HG02885 (cell line): Measurements from ENCODE around the gene AGAP1.

ENCODE experiments used
- ATAC-seq: cut with Tn5 transposase; IDR thresholded peaks from one replicate; pipeline ENCODE4 v1.9.1; 2021; ENCODE audit warnings: mild to moderate bottlenecking; ENCODE audit not compliant: unreplicated experiment, poor library complexity

Gene AGAP1

GRCh38 chr2:235909358-235909757 is 415.5 kb downstream of the AGAP1 start:
- ATAC-seq = no peak

DNA sequence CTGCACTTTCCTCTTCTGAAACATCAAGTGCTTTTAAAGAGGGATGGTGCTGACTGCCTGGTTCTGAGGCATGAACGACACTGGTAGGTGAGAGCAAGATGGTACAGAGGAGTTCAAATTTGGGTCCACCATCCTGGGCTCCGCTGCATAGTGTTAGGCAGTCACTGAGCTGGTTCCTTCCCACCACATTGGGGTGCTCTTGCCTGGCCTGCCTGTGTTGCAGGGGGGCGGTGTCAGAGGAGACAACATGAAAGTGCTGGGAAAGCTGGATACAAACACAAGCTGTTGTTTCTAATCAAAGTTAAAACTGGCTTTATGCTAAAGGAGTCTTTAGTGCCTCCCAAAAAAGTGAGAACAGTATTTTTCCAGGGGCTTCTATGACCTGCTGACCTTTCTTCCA is 416.2 kb downstream of the AGAP1 start:
- ATAC-seq = no peak

DNA sequence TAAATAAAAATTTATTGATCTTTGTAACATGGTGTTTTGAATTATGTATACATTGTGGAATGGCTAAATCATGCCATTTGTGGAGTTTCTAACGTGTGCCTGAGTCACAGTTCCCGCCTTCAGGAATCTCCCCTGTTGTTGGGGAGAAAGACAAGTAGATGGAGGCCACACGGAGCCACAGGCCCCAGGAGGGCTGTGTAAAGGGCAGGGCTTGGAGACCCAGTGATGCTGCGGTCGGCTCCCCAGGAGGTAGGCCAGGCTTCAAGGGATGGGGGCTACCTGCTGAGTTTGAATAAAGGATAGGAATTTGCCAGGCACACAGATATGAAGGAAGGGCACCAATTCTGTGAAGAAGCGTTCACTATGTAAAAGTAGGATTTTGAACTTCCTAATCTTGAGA is 417.3 kb downstream of the AGAP1 start:
- no peak for ATAC-seq

- no peak for ATAC-seq
Measured at GRCh38 chr2:235911633-235912233, 417.9 kb downstream of the AGAP1 start.

DNA sequence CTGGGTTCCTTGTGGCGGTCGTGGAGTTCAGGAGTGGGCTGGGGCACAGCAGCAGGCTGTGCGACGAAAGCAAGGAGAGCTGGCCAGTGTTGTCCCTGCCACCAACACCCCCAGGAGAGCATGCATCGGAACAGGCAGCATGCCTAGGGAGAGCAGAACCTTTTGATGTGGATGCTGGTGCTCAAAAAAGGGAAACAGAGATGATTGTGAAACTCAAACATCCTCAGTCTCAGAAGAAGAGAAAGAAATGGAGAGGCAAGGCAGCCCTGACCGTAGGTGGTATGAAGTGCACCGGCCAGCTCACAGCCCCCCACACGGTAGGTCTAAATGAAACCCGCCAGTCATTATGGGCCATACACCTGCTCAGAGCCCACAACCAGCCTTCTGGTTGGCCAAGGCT is 420.9 kb downstream of the AGAP1 start:
- ATAC-seq = no peak

DNA sequence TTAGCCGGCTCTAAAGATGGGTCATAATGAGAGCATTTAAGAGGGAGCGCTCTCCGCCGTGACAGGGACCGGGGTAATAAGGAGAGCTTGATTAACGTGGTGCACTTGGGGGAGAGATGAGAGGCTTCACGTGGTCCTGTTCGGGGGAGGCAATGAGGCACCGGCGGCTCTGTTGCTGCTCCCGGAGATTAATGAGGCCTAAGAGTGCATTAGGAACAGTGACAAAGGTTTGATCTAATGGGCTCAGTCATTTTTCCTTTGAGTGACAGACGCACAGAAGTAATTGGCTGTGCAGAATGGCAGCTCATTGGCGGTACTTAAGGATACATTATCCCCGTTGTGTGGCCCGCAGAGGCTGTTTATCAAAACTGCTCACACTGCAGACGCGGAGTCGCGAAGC is 423.7 kb downstream of the AGAP1 start:
- ATAC-seq = no peak

DNA sequence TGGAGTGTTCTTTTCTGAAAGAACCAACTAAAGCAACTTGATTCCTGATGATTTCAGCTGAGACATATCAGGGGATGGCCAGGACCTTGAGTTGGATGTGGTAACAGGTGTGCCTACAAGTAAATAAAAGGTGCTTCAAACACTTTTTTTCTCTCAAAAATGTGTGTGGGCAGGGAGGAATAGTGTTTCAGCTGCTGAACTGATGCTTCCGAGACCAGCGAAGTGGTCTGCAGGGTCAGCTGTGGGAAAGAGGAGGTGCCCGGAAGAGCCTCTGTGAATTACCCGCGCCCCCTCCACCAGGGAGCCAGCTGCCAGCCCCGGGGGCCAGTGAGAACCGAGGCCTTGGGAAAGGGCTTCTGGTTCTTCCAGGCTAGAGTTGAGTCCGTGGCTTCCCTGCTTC is 425.0 kb downstream of the AGAP1 start:
- ATAC-seq = no peak

DNA sequence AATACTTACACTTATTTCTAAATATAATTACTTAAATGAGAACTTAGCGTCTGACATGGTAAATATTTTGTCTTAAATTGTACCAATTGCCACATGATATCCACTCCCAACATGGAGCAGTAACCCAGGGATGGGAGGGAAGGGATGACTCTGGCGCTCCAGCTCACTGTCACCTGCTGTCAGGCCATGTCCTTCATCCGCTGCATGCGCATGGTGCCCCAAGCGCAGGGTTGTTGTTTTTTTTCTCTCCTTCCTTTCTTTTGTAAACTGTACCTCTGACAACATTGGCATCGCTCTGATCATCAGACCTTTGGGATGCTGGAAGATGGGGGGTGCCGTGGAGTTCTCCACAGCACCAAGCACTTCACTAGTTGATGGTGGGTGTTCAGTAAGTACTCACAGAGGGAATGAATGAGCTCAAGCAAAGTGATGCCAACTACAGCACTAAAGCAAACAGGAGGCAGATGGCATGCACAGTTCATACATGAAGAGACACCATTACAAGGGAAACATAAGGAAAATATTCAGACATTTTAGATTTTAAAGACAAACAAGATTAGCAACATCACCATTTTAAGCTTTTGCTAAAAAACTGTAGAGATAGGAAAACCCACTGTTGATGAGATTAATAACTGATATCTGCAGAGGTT is 426.5 kb downstream of the AGAP1 start:
- no peak for ATAC-seq

DNA sequence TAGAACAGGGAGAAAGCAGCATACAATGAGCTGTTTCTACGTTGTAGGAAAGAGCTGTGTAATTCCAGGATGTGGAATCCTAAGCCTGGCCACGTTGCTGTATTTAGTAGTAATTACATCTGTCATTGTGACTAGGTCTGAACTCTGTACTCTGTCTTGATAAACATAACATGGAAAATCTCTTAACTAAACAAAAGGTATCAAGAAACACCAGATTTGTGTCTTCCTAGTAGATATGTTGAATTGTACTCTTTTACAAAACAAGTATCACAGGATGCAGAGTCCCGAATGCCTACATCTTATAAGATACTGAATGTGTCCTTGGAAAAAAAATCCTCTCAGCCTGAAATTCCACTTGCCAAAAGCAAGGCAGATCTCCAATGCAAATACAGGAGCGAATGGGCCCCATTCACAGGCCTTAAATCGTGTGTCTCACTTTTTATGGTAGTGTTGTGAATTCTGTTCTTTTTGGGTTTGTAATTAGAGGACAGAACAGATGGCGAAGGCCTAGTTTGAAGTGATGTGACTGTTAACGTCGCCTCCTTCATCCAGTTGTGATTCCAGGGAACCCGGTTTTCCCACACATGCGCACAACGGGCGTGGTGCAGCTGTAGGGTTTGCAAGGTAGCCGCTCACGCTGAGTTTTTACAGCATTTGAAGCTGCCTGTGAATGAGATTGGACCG is 427.8 kb downstream of the AGAP1 start:
- no peak for ATAC-seq

GRCh38 chr2:235922839-235923238 is 429.0 kb downstream of the AGAP1 start:
- ATAC-seq = no peak

GRCh38 chr2:235923859-235924674 is 430.2 kb downstream of the AGAP1 start:
- no peak for ATAC-seq

- no peak for ATAC-seq
Measured at GRCh38 chr2:235924675-235925063, 430.8 kb downstream of the AGAP1 start.

- no peak for ATAC-seq
Measured at GRCh38 chr2:235925250-235925919, 431.5 kb downstream of the AGAP1 start.

GRCh38 chr2:235926229-235926628 is 432.4 kb downstream of the AGAP1 start:
- no peak for ATAC-seq

GRCh38 chr2:235928751-235929370 is 435.0 kb downstream of the AGAP1 start:
- no peak for ATAC-seq

- ATAC-seq = no peak
Measured at GRCh38 chr2:235930701-235931100, 436.9 kb downstream of the AGAP1 start.

- no peak for ATAC-seq
Measured at GRCh38 chr2:235931676-235932075, 437.8 kb downstream of the AGAP1 start.

DNA sequence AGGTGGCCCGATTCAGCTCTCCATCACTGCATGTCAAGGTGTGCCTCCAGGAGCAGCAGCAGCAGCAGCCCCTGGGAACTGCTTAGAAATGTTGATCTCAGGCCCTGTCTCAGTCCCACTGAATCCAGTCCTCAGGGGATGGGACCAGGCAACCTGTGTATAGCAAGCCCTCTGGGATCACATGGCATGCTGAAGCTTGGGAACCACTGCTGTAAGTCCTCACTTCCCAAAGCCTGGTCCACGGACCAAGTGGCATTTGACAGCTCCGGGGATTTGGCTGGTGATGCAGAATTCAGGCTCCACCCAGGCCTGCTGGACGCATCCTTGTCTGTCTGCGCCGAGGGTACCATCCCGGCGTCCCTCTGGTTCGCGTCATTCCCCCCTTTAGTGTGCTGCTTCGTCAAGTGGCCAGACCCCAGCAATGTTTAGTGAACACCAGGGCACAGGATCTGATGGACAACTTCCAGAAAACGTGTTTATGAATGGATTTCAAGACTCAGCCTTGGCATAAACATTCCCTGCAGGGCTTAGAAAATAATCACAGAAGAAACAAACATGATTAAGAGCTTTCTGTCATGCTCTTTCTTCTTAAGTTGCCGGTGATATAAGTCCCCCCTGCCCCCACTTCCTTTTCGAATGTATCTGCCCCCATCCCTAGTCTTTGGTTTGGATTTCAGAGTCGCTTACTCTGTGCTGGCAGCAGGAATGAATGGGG is 440.4 kb downstream of the AGAP1 start:
- ATAC-seq = no peak

GRCh38 chr2:235934774-235935484 is 441.1 kb downstream of the AGAP1 start:
- no peak for ATAC-seq
